Transverse colon (tissue), 4 donors: ENCODE measurements around the gene CHCHD4. TPM values are rescaled to one million over a fixed set of nuclear protein-coding genes. Genes with fewer than 3 reads are reported as not detected.
"Not testable (repeated sequence)": the region's sequence is repeated elsewhere in the genome, so short reads cannot be mapped to it uniquely, and the experiment has no call there.

Experiments
- DNase-seq: peaks from one replicate; pipeline ENCODE4 v3.0.0-alpha.2; 2019
- H3K27ac ChIP-seq, 4 donors: fragments of 200-600 bp; sonication (generic); 2 replicates each; pipeline ENCODE4 v1.5.1; 2016 to 2018; ENCODE audit warnings: inconsistent platforms in 4 of 4
- H3K27me3 ChIP-seq: fragments of 200-600 bp; sonication (generic); 2 replicates; pipeline ENCODE4 v1.5.1; 2017; ENCODE audit warnings: inconsistent platforms
- H3K36me3 ChIP-seq, 4 donors: fragments of 200-600 bp; sonication (generic); 2 replicates each; pipeline ENCODE4 v1.5.1; 2017 to 2019; ENCODE audit warnings: inconsistent platforms in 4 of 4
- H3K4me1 ChIP-seq, 4 donors: fragments of 200-600 bp; sonication (generic); 2 replicates each; pipeline ENCODE4 v1.5.1; 2017 to 2020; ENCODE audit warnings: inconsistent platforms in 4 of 4
- H3K4me3 ChIP-seq, 4 donors: fragments of 200-600 bp; sonication (generic); 1 replicate in 1 of 4; 2 replicates in 3 of 4; pipeline versions ENCODE4 v1.5.1 to v1.6.1; 2017 to 2019; ENCODE audit warnings: inconsistent platforms in 4 of 4
- H3K9me3 ChIP-seq, 2 donors: fragments of 200-600 bp; sonication (generic); 2 replicates each; pipeline ENCODE4 v1.5.1; 2017 to 2019; ENCODE audit warnings: inconsistent platforms in 2 of 2
- CTCF ChIP-seq, 5 experiments: fragments of 200-600 bp in 3 of 5; fragments of 450-650 bp in 2 of 5; sonication (generic) in 3 of 5; IDR thresholded peaks; 1 replicate in 2 of 5; 2 replicates in 3 of 5; pipeline ENCODE4 v1.5.1; 2016 to 2017; ENCODE audit warnings: antibody characterized with exemption in 5 of 5, inconsistent platforms in 3 of 5, mild to moderate bottlenecking in 2 of 5, moderate library complexity in 1 of 5
- EP300 ChIP-seq: sonication (generic); formaldehyde crosslinking; IDR thresholded peaks from one replicate; pipeline ENCODE4 v1.6.1; 2017; ENCODE audit warnings: antibody characterized with exemption, low read depth
- POLR2A ChIP-seq: fragments of 450-650 bp; IDR thresholded peaks from one replicate; pipeline ENCODE4 v1.6.1; 2016; ENCODE audit warnings: antibody characterized with exemption, mild to moderate bottlenecking, moderate library complexity
- POLR2AphosphoS5 ChIP-seq, 3 donors: sonication (generic); formaldehyde crosslinking; IDR thresholded peaks; one replicate each; pipeline ENCODE4 v1.6.1; 2016; ENCODE audit warnings: antibody characterized with exemption in 3 of 3
- WGBS, 2 donors: methylation state at CpG; one replicate each; pipeline ENCODE4 v1.1.5; 2018; ENCODE audit warnings: low coverage in 1 of 2; 5-methylcytosine and 5-hydroxymethylcytosine counted together
- in situ Hi-C, 4 donors: fragments of 200-750 bp; cut with MboI; loops; one replicate each; pipeline versions ENCODE4 v1.15.0 to v1.15.1; 2017; ENCODE audit warnings: low sequenced_read_pairs in 3 of 4, low pct_ligation_motif_present in 1 of 4, low pct_unique_long_range_greater_than_20kb in 1 of 4
- intact Hi-C: fragments of 100-400 bp; cut with DNase I; formaldehyde crosslinking; loops from one replicate; pipeline ENCODE4 v1.15.1; 2023; ENCODE audit warnings: low total_unique reads
- total RNA-seq, 4 donors: library from RNA; depleted of rRNA; stranded (reverse); fragments of >200 nt; gene quantifications; one replicate each; pipeline ENCODE4 v1.1.0, GENCODE V29; 2016

CHCHD4 gene
- total RNA-seq, 4 donors from 2014 or later = 0.80 to 22.1 (median 13.5) TPM

- peaks cover 16 to 33% (median 29%) of the 10 kb centered on the region in 4 donors for H3K4me1 ChIP-seq
- no peaks in the 10 kb centered on the region for H3K9me3 ChIP-seq
- 51 to 77% methylated on average over 3 to 15 of the region's 15 CpGs for whole genome bisulfite sequencing, 2 donors
- no peak for DNase-seq
- peak overlapping the region; percentile 60 to 88 (median 78) for H3K4me3 ChIP-seq
- peak overlapping the region; percentile 90 to 97 (median 96) for H3K27ac ChIP-seq
- in situ Hi-C loops (loop anchor here in 2 of 4 donors (10.0 kb wide), 2 partner anchors 51 to 229 kb away; partner anchors contain the start of genes LSM3 (in 1 of the 2) and XPC (in 1 of the 2)), intact Hi-C loops (no loop called here)
- no peak for TF ChIP-seq POLR2A
- H3K27me3 ChIP-seq = no peaks in the 10 kb centered on the region
- H3K36me3 ChIP-seq = no peaks in the 10 kb centered on the region
Measured at GRCh38 chr3:14123308-14124222, 1.1 kb downstream of the CHCHD4 start.

- H3K4me1 ChIP-seq = peaks cover 16 to 29% (median 26%) of the 10 kb centered on the region in 4 donors
- intact Hi-C loops = no loop called here
- in situ Hi-C loops = loop anchor here in 2 of 4 donors (10.0 kb wide), 2 partner anchors 52 to 228 kb away; partner anchors contain the start of genes LSM3 (in 1 of the 2) and XPC (in 1 of the 2)
Measured at GRCh38 chr3:14122301-14122700, 2.4 kb downstream of the CHCHD4 start.

GRCh38 chr3:14121859-14122258, 2.8 kb downstream of the CHCHD4 start:
- in situ Hi-C loops = loop anchor here in 2 of 4 donors (10.0 kb wide), 2 partner anchors 53 to 227 kb away; partner anchors contain the start of genes LSM3 (in 1 of the 2) and XPC (in 1 of the 2)

More at GRCh38 chr3:14122301-14122700, 2.4 kb downstream of the CHCHD4 start:
- DNase-seq = no peak
- 80 to 85% methylated on average over 2 to 3 of the region's 3 CpGs for WGBS, 2 donors
- no peak overlapping the region for H3K4me3 ChIP-seq
- TF ChIP-seq POLR2A (no peak), CTCF (IDR thresholded peaks at IDR 0.05) (no peak), POLR2AphosphoS5 (IDR thresholded peaks at IDR 0.05) (no peak), EP300 (no peak)
- no peak overlapping the region for H3K27ac ChIP-seq
- no peaks in the 10 kb centered on the region for H3K9me3 ChIP-seq
- H3K27me3 ChIP-seq = no peaks in the 10 kb centered on the region
- H3K36me3 ChIP-seq = no peaks in the 10 kb centered on the region

GRCh38 chr3:14120921-14121448, 3.7 kb downstream of the CHCHD4 start:
- H3K4me3 ChIP-seq, H3K9me3 ChIP-seq, H3K27ac ChIP-seq, intact Hi-C loops, DNase-seq, H3K27me3 ChIP-seq, H3K36me3 ChIP-seq: not testable (repeated sequence)
- in situ Hi-C loops = loop anchor here in 2 of 4 donors (10.0 kb wide), 2 partner anchors 54 to 226 kb away; partner anchors contain the start of genes LSM3 (in 1 of the 2) and XPC (in 1 of the 2)
- H3K4me1 ChIP-seq = peaks cover 7 to 16% (median 13%) of the 10 kb centered on the region in 4 donors
- 95% methylated on average over 2 of the region's 2 CpGs; no CpG with 5 or more reads in 1 of the 2 donors for WGBS, 2 donors

More at GRCh38 chr3:14121859-14122258, 2.8 kb downstream of the CHCHD4 start:
- no peak overlapping the region for H3K27ac ChIP-seq
- no peak overlapping the region for H3K4me3 ChIP-seq
- no peak for TF ChIP-seq POLR2A
- no peak for TF ChIP-seq EP300
- TF ChIP-seq POLR2AphosphoS5 (IDR thresholded peaks at IDR 0.05) = no peak
- TF ChIP-seq CTCF (IDR thresholded peaks at IDR 0.05) = no peak
- no peaks in the 10 kb centered on the region for H3K9me3 ChIP-seq
- WGBS, 2 donors = 91% methylated on average over 5 of the region's 5 CpGs; no CpG with 5 or more reads in 1 of the 2 donors
- no peak for DNase-seq
- no peaks in the 10 kb centered on the region for H3K36me3 ChIP-seq
- no peaks in the 10 kb centered on the region for H3K27me3 ChIP-seq
- intact Hi-C loops = no loop called here
- peaks cover 16 to 25% (median 22%) of the 10 kb centered on the region in 4 donors for H3K4me1 ChIP-seq
